K562 (cell line): ENCODE measurements around the gene CARS2.

Experiments used
- DNMT1 ChIP-seq: fragments of 450-650 bp; IDR thresholded peaks from 2 replicates; pipeline ENCODE4 v1.6.1; 2016; ENCODE audit warnings: antibody characterized with exemption, mild to moderate bottlenecking
- E2F6 ChIP-seq, 2 experiments: IDR thresholded peaks; 2 replicates each; pipeline ENCODE4 v1.6.1; 2011; ENCODE audit warnings: borderline replicate concordance in 1 of 2, control low read depth in 1 of 2, low read depth in 1 of 2, low read length in 1 of 2, mild to moderate bottlenecking in 1 of 2, mixed read lengths in 1 of 2, moderate library complexity in 1 of 2; ENCODE audit not compliant: insufficient read depth in 1 of 2, insufficient read length in 1 of 2, poor library complexity in 1 of 2, severe bottlenecking in 1 of 2; ENCODE audit errors: extremely low read depth in 1 of 2
- FOXA1 ChIP-seq: fragments of 450-650 bp; IDR thresholded peaks from 2 replicates; pipeline ENCODE4 v1.6.1; 2016; ENCODE audit warnings: mild to moderate bottlenecking, borderline replicate concordance
- MTF1 ChIP-seq: fragments of 250-450 bp; sonication (Bioruptor Pico); IDR thresholded peaks from 2 replicates; pipeline ENCODE4 v1.9.0; 2021; ENCODE audit warnings: moderate library complexity, mild to moderate bottlenecking, inconsistent platforms, borderline replicate concordance
- SNRNP70 ChIP-seq: fragments of 200-400 bp; formaldehyde crosslinking; optimal IDR thresholded peaks from 2 replicates; pipeline ENCODE3; 2017; ENCODE audit warnings: low read depth, low read length
- TRIM25 ChIP-seq: fragments of 450-650 bp; IDR thresholded peaks from 2 replicates; pipeline ENCODE4 v1.7.0; 2016; ENCODE audit warnings: borderline replicate concordance
- ZNF280A ChIP-seq: fragments of 450-650 bp; IDR thresholded peaks from 2 replicates; pipeline ENCODE4 v1.6.1; 2018; ENCODE audit warnings: mild to moderate bottlenecking, low read depth; ENCODE audit not compliant: partially characterized antibody
- ZNF347 ChIP-seq: fragments of 450-650 bp; formaldehyde crosslinking; IDR thresholded peaks from 2 replicates; pipeline ENCODE4 v1.4.0; 2020; ENCODE audit warnings: low read depth, mild to moderate bottlenecking, moderate library complexity
- TF ChIP-seq, protein P1 (sequence below), 3 experiments: IDR thresholded peaks in 2 of 3; conservative IDR thresholded peaks in 1 of 3; 2 replicates each; pipeline ENCODE4 v1.5.1; 2011 to 2012; ENCODE audit warnings: low read length in 3 of 3, mild to moderate bottlenecking in 3 of 3, control low read depth in 2 of 3, improper control_type of control experiment in 1 of 3, inconsistent platforms in 1 of 3, low read depth in 1 of 3, mixed read lengths in 1 of 3, moderate library complexity in 1 of 3; ENCODE audit not compliant: insufficient read depth in 2 of 3
- TF ChIP-seq, protein P2 (sequence below): fragments of 250-450 bp; sonication (Bioruptor Pico); IDR thresholded peaks from 2 replicates; pipeline ENCODE4 v1.5.0; 2021
- TF ChIP-seq, protein P3 (sequence below): fragments of 450-650 bp; IDR thresholded peaks from 2 replicates; pipeline ENCODE4 v1.6.1; 2016; ENCODE audit warnings: mild to moderate bottlenecking

DNA sequence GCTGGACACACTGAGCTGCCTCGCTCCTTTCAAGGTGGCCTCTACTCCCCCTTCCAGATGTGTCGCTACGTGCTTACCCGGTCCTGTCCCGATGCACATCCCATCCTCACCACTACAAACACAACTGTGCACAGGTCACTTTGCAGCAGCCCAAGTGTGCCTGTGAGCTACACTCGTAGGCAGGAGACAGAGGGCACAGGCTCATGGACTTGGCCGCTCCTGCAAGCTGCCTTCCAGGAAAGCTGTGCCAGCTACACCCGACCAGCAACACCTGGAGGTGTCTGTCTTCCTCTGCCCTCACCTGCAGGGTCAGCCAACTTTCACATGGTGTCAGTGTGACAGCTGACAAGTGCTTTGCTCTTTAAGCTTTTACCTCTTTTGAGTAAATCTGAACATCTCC lies 15.4 kb downstream of the CARS2 start:
- TF ChIP-seq, protein P1, sequence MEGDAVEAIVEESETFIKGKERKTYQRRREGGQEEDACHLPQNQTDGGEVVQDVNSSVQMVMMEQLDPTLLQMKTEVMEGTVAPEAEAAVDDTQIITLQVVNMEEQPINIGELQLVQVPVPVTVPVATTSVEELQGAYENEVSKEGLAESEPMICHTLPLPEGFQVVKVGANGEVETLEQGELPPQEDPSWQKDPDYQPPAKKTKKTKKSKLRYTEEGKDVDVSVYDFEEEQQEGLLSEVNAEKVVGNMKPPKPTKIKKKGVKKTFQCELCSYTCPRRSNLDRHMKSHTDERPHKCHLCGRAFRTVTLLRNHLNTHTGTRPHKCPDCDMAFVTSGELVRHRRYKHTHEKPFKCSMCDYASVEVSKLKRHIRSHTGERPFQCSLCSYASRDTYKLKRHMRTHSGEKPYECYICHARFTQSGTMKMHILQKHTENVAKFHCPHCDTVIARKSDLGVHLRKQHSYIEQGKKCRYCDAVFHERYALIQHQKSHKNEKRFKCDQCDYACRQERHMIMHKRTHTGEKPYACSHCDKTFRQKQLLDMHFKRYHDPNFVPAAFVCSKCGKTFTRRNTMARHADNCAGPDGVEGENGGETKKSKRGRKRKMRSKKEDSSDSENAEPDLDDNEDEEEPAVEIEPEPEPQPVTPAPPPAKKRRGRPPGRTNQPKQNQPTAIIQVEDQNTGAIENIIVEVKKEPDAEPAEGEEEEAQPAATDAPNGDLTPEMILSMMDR (IDR thresholded peaks at IDR 0.05 in 2 of 3, conservative IDR thresholded peaks at IDR 0.05 in 1 of 3; ENCODE audit: insufficient read depth in 2 of 3, low read depth in 1 of 3, low read length in 3 of 3), result no peak
- TF ChIP-seq ZNF280A (no peak), TRIM25 (no peak), FOXA1 (no peak), DNMT1 (no peak), MTF1 (no peak), E2F6 (IDR thresholded peaks at IDR 0.05; ENCODE audit: borderline replicate concordance in 1 of 2, extremely low read depth in 1 of 2, insufficient read depth in 1 of 2, insufficient read length in 1 of 2, low read depth in 1 of 2, low read length in 1 of 2, poor library complexity in 1 of 2, severe bottlenecking in 1 of 2) (no peak), ZNF347 (CRISPR knock-in tag) (no peak), SNRNP70 (no peak)
- TF ChIP-seq, protein P2, sequence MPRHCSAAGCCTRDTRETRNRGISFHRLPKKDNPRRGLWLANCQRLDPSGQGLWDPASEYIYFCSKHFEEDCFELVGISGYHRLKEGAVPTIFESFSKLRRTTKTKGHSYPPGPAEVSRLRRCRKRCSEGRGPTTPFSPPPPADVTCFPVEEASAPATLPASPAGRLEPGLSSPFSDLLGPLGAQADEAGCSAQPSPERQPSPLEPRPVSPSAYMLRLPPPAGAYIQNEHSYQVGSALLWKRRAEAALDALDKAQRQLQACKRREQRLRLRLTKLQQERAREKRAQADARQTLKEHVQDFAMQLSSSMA (CRISPR knock-in tag), result no peak
- TF ChIP-seq, protein P3, sequence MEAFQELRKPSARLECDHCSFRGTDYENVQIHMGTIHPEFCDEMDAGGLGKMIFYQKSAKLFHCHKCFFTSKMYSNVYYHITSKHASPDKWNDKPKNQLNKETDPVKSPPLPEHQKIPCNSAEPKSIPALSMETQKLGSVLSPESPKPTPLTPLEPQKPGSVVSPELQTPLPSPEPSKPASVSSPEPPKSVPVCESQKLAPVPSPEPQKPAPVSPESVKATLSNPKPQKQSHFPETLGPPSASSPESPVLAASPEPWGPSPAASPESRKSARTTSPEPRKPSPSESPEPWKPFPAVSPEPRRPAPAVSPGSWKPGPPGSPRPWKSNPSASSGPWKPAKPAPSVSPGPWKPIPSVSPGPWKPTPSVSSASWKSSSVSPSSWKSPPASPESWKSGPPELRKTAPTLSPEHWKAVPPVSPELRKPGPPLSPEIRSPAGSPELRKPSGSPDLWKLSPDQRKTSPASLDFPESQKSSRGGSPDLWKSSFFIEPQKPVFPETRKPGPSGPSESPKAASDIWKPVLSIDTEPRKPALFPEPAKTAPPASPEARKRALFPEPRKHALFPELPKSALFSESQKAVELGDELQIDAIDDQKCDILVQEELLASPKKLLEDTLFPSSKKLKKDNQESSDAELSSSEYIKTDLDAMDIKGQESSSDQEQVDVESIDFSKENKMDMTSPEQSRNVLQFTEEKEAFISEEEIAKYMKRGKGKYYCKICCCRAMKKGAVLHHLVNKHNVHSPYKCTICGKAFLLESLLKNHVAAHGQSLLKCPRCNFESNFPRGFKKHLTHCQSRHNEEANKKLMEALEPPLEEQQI, result no peak
